ENCODE results near the gene ALOX12B.

ALOX12B gene

DNA sequence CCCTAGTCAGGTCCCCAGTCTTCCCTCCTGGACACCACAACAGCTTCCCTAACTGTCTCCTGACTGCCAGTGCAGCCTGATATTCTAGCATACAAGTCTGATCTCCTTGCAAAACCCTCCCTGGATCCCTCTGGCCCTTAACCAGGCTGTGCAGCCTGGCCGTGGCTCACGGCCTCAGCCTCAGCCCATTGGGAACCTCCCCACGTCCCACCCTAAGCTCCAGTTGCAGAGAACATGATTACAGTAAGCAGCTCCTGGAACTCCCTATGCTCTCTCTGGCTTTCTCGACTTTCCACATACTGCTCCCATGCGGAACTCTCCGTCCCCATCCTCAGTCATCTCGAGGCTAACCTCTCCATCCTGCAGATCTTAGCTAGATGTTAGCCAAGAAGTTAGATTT lies 13.0 kb downstream of the ALOX12B start:
- Histone ChIP-seq H3K27ac (ENCODE audit: low read length) (no peak overlapping the region), H3K9me3 (ENCODE audit: control insufficient read depth, insufficient read depth, low read length) (no peaks in the 10 kb centered on the region), H3K36me3 (ENCODE audit: control insufficient read depth, insufficient read depth, low read length) (no peaks in the 10 kb centered on the region), H3K27me3 (ENCODE audit: control insufficient read depth, insufficient read depth, low read length) (peaks cover 42% of the 10 kb centered on the region), H3K4me1 (ENCODE audit: control insufficient read depth, insufficient read depth, low read length) (peaks cover 2% of the 10 kb centered on the region; the same call in 1 of the 2 replicates), H3K4me3 (ENCODE audit: low read length) (no peak overlapping the region)
- no CpG with 5 or more reads among the region's 7 CpGs for WGBS (ENCODE audit: insufficient coverage, insufficient read length)
- no peak for DNase-seq (ENCODE audit: low read depth, low spot score)

DNA sequence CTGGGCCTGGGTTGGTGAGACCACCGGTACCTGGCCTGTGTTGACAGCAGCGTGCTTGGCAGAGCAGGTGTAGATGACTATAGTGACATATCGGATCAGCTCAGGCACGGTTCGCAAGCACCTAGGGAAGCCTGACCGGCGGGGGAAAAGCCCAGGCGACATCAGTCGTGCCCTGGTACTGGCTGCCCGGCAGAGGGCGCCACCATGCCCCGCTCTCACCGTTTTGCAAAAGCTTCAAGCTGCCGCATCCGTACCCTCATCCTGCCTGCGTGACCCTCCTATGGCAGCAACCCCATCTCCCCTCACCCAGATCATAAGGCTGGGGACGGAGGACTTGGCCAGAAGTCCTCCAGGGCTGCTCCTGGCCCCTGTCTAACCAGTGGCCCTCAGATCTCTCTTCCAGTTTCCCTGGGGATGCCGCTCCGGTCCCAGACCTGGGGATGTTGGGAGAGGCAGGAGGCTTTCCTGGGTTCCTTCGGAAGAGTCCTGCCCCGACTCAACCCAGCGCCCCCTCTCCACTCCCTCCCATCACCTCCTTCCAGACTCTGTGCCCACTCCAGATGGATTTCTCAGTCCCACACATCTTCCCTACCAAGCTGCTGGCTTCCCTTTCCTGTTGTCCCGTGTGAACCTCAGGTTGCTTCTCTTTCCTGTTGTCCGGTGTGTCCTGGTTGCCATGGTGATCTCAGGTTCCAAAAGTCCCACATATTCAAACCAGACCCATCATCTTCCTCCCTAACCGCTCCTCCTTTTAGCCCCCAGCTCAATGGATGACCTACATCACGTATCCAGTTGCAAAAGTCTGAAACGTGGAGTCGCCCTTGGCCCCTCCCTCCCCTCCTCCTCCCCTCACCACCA lies 13.7 kb downstream of the ALOX12B start:
- peaks cover 42% of the 10 kb centered on the region for H3K27me3 ChIP-seq (ENCODE audit: control insufficient read depth, insufficient read depth, low read length)
- no peak overlapping the region for H3K27ac ChIP-seq (ENCODE audit: low read length)
- H3K4me1 ChIP-seq (ENCODE audit: control insufficient read depth, insufficient read depth, low read length), result peaks cover 2% of the 10 kb centered on the region; the same call in 1 of the 2 replicates
- DNase-seq (ENCODE audit: low read depth, low spot score), result peak; percentile 58
- H3K36me3 ChIP-seq (ENCODE audit: control insufficient read depth, insufficient read depth, low read length), result no peaks in the 10 kb centered on the region
- no CpG with 5 or more reads among the region's 28 CpGs for WGBS (ENCODE audit: insufficient coverage, insufficient read length)
- H3K4me3 ChIP-seq (ENCODE audit: low read length), result peak overlapping the region; percentile 18; the same call in 1 of the 2 replicates
- no peaks in the 10 kb centered on the region for H3K9me3 ChIP-seq (ENCODE audit: control insufficient read depth, insufficient read depth, low read length)

DNA sequence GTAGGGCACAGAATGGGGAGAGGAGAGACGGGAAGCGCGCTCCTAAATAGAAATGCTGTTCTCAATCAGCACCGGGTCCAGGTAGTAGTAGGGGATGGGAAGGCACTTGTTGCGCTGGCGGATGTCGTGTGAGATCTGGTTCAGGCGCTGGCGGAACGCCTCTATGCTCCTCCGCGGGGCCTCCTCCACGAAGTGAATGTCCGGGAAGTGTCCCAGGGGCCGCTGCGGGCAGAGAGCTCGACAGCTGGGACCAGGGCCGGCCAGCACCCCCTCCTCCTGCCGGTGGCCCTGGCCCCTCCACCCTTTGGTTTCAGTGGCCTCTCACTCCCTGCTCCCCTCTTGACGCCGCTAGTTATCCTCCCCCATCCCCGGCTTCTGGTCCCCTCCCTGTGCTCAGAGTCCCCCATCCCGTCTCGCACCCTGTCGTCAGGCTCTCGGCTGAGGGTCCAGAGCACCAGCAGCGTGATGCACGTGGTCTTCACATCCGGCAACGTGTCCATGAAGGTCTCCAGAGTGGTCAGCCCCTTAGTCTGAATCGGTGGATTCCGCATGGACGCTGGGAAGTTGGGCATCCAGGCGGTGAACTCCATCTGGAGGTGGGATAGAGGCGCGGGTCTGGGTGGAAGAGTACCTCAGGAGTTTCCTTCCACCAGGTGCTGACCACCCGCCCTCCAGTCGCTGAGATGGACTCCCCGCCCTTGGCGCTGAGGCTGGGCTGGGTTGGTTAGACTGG lies 14.6 kb downstream of the ALOX12B start:
- no peaks in the 10 kb centered on the region for H3K36me3 ChIP-seq (ENCODE audit: control insufficient read depth, insufficient read depth, low read length)
- peaks cover 2% of the 10 kb centered on the region; the same call in 1 of the 2 replicates for H3K4me1 ChIP-seq (ENCODE audit: control insufficient read depth, insufficient read depth, low read length)
- H3K9me3 ChIP-seq (ENCODE audit: control insufficient read depth, insufficient read depth, low read length), result no peaks in the 10 kb centered on the region
- H3K27ac ChIP-seq (ENCODE audit: low read length), result no peak overlapping the region
- peaks cover 42% of the 10 kb centered on the region for H3K27me3 ChIP-seq (ENCODE audit: control insufficient read depth, insufficient read depth, low read length)
- peak overlapping the region; percentile 16; the same call in 1 of the 2 replicates for H3K4me3 ChIP-seq (ENCODE audit: low read length)
- WGBS (ENCODE audit: insufficient coverage, insufficient read length), result no CpG with 5 or more reads among the region's 40 CpGs
- DNase-seq (ENCODE audit: low read depth, low spot score), result no peak

DNA sequence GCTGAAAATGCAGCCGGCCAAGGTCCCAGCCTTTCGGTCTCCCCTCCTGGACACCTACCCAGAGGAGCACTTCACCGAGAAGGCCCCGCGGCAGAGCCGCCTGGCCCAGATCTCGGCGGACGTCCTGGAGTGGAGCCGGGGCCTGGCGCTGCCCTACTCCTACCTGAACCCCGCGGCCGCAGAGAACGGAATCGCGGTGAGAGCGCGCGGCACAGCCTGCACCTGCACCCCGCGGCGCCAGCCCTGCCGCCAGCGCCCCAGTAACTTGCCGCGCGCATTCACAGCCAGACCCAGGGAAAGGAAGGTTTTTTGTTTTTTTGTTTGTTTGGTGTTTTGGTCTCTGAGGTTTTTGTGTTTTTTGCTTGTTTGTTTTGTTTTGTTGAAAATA lies 15.2 kb downstream of the ALOX12B start:
- no peak for DNase-seq (ENCODE audit: low read depth, low spot score)
- Histone ChIP-seq H3K27ac (ENCODE audit: low read length) (no peak overlapping the region), H3K36me3 (ENCODE audit: control insufficient read depth, insufficient read depth, low read length) (no peaks in the 10 kb centered on the region), H3K4me1 (ENCODE audit: control insufficient read depth, insufficient read depth, low read length) (peaks cover 2% of the 10 kb centered on the region; the same call in 1 of the 2 replicates), H3K4me3 (ENCODE audit: low read length) (peak overlapping the region; percentile 16; the same call in 1 of the 2 replicates), H3K9me3 (ENCODE audit: control insufficient read depth, insufficient read depth, low read length) (no peaks in the 10 kb centered on the region), H3K27me3 (ENCODE audit: control insufficient read depth, insufficient read depth, low read length) (peaks cover 42% of the 10 kb centered on the region)
- WGBS (ENCODE audit: insufficient coverage, insufficient read length), result no CpG with 5 or more reads among the region's 28 CpGs

DNA sequence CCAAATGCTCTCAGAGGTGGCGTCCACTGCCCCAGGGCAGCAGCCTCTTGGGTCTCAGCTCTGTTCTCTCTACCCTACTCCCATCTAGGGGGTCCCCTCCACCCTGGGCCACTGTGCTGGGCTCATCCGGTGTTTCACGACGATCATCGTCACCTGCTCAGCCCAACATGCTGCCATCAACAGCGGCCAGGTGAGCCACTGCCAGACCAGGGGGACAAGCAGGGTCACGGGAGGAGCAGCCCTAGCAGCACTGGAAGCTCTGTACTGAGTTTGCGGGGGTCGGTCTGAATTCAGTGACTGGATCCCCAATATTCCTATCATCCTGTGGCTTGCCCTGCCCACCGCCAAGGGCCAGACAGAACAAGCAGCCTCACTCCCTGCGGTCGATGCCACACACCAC lies 16.0 kb downstream of the ALOX12B start:
- Histone ChIP-seq H3K36me3 (ENCODE audit: control insufficient read depth, insufficient read depth, low read length) (no peaks in the 10 kb centered on the region), H3K4me1 (ENCODE audit: control insufficient read depth, insufficient read depth, low read length) (peaks cover 5% of the 10 kb centered on the region; the same call in 1 of the 2 replicates), H3K4me3 (ENCODE audit: low read length) (no peak overlapping the region), H3K9me3 (ENCODE audit: control insufficient read depth, insufficient read depth, low read length) (no peaks in the 10 kb centered on the region), H3K27ac (ENCODE audit: low read length) (no peak overlapping the region), H3K27me3 (ENCODE audit: control insufficient read depth, insufficient read depth, low read length) (peaks cover 42% of the 10 kb centered on the region)
- no peak for DNase-seq (ENCODE audit: low read depth, low spot score)
- WGBS (ENCODE audit: insufficient coverage, insufficient read length), result no CpG with 5 or more reads among the region's 12 CpGs

DNA sequence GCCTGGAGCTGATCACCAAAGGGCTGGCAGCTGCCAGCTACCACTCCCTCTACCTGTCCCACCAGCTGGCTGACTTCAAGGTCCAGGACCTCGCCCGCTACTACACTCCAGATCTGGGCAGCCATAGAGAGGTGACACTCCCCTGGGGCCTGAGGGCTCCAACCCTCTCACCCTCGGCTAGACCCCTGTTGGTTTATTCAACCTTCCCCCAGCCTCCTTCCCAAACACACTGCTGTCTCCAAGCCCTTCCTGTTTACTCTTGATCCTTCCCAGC lies 18.0 kb downstream of the ALOX12B start:
- Histone ChIP-seq H3K4me3 (ENCODE audit: low read length) (no peak overlapping the region), H3K27me3 (ENCODE audit: control insufficient read depth, insufficient read depth, low read length) (peaks cover 33% of the 10 kb centered on the region), H3K9me3 (ENCODE audit: control insufficient read depth, insufficient read depth, low read length) (no peaks in the 10 kb centered on the region), H3K4me1 (ENCODE audit: control insufficient read depth, insufficient read depth, low read length) (peaks cover 7% of the 10 kb centered on the region), H3K27ac (ENCODE audit: low read length) (no peak overlapping the region), H3K36me3 (ENCODE audit: control insufficient read depth, insufficient read depth, low read length) (no peaks in the 10 kb centered on the region)
- WGBS (ENCODE audit: insufficient coverage, insufficient read length), result no CpG with 5 or more reads among the region's 3 CpGs
- no peak for DNase-seq (ENCODE audit: low read depth, low spot score)

DNA sequence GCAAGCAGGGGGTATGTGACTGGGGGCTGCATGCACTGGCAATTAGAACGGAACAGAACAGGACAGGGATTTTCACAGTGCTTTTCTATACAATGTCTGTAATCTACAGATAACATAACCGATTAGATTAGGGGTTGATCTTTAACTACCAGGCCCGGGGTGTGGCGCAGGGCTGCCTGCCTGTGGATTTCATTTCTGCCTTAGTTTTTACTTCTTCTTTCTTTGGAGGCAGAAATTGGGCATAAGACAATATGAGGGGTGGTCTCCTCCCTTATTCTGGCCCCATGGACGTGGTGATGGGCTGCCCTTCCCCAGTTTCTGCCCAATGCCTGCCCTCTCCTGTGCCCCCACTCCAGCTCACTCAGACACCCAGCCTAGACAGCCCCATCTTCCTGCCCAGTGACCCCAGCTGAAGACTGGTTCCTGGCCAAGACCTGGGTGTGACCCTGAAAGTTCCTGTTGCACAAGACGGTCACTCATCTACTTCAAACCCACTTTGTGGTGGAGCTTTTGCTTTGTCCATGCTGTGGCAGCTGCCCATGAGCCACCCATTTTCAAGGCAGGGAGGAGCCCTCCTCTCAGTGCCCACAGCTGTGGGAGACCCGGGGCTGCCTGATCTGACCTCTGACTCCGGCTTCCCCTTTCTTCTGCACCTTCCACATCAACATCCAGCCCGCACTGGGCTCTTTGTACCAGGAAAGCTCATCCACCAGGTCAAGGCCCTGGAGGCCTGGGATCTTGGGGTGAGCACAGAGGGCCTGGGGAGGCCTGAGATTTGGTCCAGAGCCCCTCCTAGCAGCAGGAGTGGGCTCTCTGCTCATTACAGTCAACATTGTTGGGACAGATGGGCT lies 18.6 kb downstream of the ALOX12B start:
- Histone ChIP-seq H3K36me3 (ENCODE audit: control insufficient read depth, insufficient read depth, low read length) (no peaks in the 10 kb centered on the region), H3K4me3 (ENCODE audit: low read length) (no peak overlapping the region), H3K4me1 (ENCODE audit: control insufficient read depth, insufficient read depth, low read length) (peaks cover 10% of the 10 kb centered on the region), H3K27ac (ENCODE audit: low read length) (no peak overlapping the region), H3K27me3 (ENCODE audit: control insufficient read depth, insufficient read depth, low read length) (peaks cover 28% of the 10 kb centered on the region), H3K9me3 (ENCODE audit: control insufficient read depth, insufficient read depth, low read length) (no peaks in the 10 kb centered on the region)
- DNase-seq (ENCODE audit: low read depth, low spot score), result no peak
- WGBS (ENCODE audit: insufficient coverage, insufficient read length), result no CpG with 5 or more reads among the region's 9 CpGs

DNA sequence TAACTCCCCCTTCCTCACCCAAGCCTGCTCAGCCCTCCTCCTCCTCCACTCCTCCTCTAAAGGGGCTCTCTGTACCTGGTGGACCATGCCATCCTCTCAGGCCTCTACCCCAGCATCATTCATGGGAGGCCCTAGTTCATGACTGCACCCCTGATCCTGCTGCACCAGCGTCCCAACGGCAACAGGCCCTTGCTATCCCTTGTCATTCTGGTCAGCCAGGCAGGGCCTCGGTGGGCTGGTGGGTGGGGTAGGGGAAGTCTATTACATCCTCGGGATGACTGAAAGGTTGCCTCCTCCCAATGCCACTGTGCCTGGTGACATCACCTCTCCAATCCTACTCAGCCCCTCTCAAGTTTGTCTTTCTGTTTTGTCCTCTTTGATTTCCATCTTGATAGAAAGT lies 19.7 kb downstream of the ALOX12B start:
- DNase-seq (ENCODE audit: low read depth, low spot score), result no peak
- Histone ChIP-seq H3K27ac (ENCODE audit: low read length) (no peak overlapping the region), H3K9me3 (ENCODE audit: control insufficient read depth, insufficient read depth, low read length) (no peaks in the 10 kb centered on the region), H3K4me3 (ENCODE audit: low read length) (no peak overlapping the region), H3K27me3 (ENCODE audit: control insufficient read depth, insufficient read depth, low read length) (peaks cover 22% of the 10 kb centered on the region), H3K36me3 (ENCODE audit: control insufficient read depth, insufficient read depth, low read length) (no peaks in the 10 kb centered on the region), H3K4me1 (ENCODE audit: control insufficient read depth, insufficient read depth, low read length) (peaks cover 8% of the 10 kb centered on the region)
- WGBS (ENCODE audit: insufficient coverage, insufficient read length), result no CpG with 5 or more reads among the region's 4 CpGs

DNA sequence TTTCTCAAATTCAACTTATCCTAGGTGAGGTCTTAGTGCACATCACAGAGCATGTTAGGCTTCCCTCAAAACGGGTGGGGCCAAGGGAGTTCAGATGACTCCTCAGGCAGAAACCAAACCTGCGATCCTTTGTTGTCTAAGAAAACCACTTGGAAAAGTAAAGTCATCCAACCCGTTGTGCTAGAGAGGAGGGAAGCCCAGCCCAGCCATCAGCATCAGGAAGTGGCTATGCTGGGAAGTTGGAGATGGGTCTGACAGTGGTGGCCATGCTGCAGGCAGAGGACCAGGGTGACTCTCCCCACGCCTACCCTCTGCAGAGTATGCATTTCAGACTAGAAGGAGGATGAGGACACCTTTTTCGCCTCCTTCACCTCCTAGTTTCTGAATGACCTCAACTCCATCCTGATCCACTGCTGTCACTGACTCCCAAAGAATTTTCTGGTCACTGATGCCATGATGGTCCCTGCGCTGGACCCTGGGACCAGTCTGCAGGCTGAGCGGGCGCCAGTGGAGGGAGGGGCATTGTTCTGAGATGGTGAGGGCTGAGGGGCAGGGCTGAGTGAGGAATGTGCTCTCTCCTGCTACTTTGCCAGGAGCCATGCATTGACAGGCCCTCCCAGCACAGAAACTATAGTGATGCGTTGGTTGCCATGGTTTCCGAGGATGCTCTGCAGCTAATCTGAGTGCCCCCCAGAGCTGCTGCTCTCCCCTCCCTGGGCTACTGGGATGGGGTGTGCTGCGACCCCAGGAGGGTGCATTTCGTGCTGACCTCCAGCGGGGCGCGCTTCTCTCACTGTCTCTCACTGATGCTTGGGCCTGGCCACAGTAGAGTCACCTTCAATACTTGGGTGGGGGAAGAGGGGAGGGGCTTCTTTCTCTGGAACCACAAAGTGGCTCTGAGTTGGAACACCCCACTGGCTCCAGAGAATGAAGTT lies 20.4 kb downstream of the ALOX12B start:
- peaks cover 8% of the 10 kb centered on the region for H3K4me1 ChIP-seq (ENCODE audit: control insufficient read depth, insufficient read depth, low read length)
- no peak overlapping the region for H3K4me3 ChIP-seq (ENCODE audit: low read length)
- DNase-seq (ENCODE audit: low read depth, low spot score), result no peak
- peaks cover 16% of the 10 kb centered on the region for H3K27me3 ChIP-seq (ENCODE audit: control insufficient read depth, insufficient read depth, low read length)
- no CpG with 5 or more reads among the region's 15 CpGs for WGBS (ENCODE audit: insufficient coverage, insufficient read length)
- no peaks in the 10 kb centered on the region for H3K9me3 ChIP-seq (ENCODE audit: control insufficient read depth, insufficient read depth, low read length)
- H3K36me3 ChIP-seq (ENCODE audit: control insufficient read depth, insufficient read depth, low read length), result no peaks in the 10 kb centered on the region
- no peak overlapping the region for H3K27ac ChIP-seq (ENCODE audit: low read length)
